ENCODE measurements around the gene PRND. TPM values are rescaled to one million over a fixed set of nuclear protein-coding genes. Genes with fewer than 3 reads are reported as not detected.

Gene PRND
- total RNA-seq, 1 experiment from 2014 or later, result 0.04 TPM

GRCh38 chr20:4773736-4774135 lies 52.0 kb downstream of the PRND start:
- H3K36me3 Mint-ChIP-seq (ENCODE audit: insufficient read depth in 1 of 3, low read depth in 3 of 3), result peaks cover 0 to 17% (median 6%) of the 10 kb centered on the region in 3 experiments; a peak in 6 of 7 replicates
- H4K5ac ChIP-seq (ENCODE audit: insufficient read length, low read depth, low read length), result no peak overlapping the region
- DNase-seq, result no peak
- H3K14ac ChIP-seq (ENCODE audit: insufficient read depth, low read length), result no peak overlapping the region
- no peak overlapping the region for H2BK15ac ChIP-seq (ENCODE audit: low read depth, low read length)
- H3K27ac ChIP-seq (ENCODE audit: insufficient read length, low read depth, low read length), result no peak overlapping the region
- no peaks in the 10 kb centered on the region for H3K4me1 Mint-ChIP-seq
- H4K8ac ChIP-seq (replicated peaks; ENCODE audit: insufficient read length, low read depth, low read length), result no peak overlapping the region
- peaks cover 18 to 21% of the 10 kb centered on the region in 2 experiments for H3K9me3 Mint-ChIP-seq
- H4K20me1 ChIP-seq (ENCODE audit: control insufficient read depth, insufficient read depth, insufficient read length), result no peaks in the 10 kb centered on the region
- H3K4me2 ChIP-seq (ENCODE audit: insufficient read depth, insufficient read length, low read length), result no peak overlapping the region
- no peak overlapping the region for H3K23ac ChIP-seq (ENCODE audit: insufficient read length, low read depth, low read length)
- no peaks in the 10 kb centered on the region for H3K4me1 ChIP-seq (ENCODE audit: insufficient read depth, low read length)
- H3K79me2 ChIP-seq (ENCODE audit: insufficient read depth, low read length), result no peaks in the 10 kb centered on the region
- no peak overlapping the region for H2BK12ac ChIP-seq (ENCODE audit: insufficient read length, low read depth, low read length)
- no peaks in the 10 kb centered on the region for H3K23me2 ChIP-seq (ENCODE audit: insufficient read length, low read depth, low read length, poor library complexity, severe bottlenecking)
- no peak overlapping the region for H2AK5ac ChIP-seq (ENCODE audit: insufficient read length, low read length)
- H3K79me1 ChIP-seq (ENCODE audit: insufficient read depth, low read depth, low read length, poor library complexity, severe bottlenecking), result no peaks in the 10 kb centered on the region
- WGBS (ENCODE audit: extremely low coverage, insufficient read length, low lambda C conversion rate), result no CpG with 5 or more reads among the region's 5 CpGs
- H2BK120ac ChIP-seq (ENCODE audit: low read depth, low read length, poor library complexity, severe bottlenecking), result no peak overlapping the region
- no peak overlapping the region for H3K27ac Mint-ChIP-seq
- H4K91ac ChIP-seq (ENCODE audit: insufficient read length, low read depth, low read length), result no peak overlapping the region
- no peak overlapping the region for H2BK5ac ChIP-seq (ENCODE audit: insufficient read length, low read length)
- no peak overlapping the region for H3K9ac ChIP-seq (ENCODE audit: extremely low read depth, insufficient read length, low read length)
- H3K27me3 ChIP-seq (ENCODE audit: insufficient read depth, low read length), result no peaks in the 10 kb centered on the region
- H3K4me3 Mint-ChIP-seq, result no peak overlapping the region
- H3K18ac ChIP-seq (ENCODE audit: insufficient read length, low read depth, low read length), result no peak overlapping the region
- H3K9me3 ChIP-seq (ENCODE audit: control insufficient read depth, low read depth, low read length), result peaks cover 11% of the 10 kb centered on the region
- no peak overlapping the region for H3T11ph ChIP-seq (ENCODE audit: low read length)
- no peak overlapping the region for H3K4ac ChIP-seq (ENCODE audit: low read depth, low read length)
- no peak overlapping the region for H2AFZ ChIP-seq (ENCODE audit: low read length)
- no peak for TF ChIP-seq CTCF (conservative IDR thresholded peaks at IDR 0.05)
- no peak overlapping the region for H2BK20ac ChIP-seq (ENCODE audit: low read depth, low read length, poor library complexity, severe bottlenecking)
- peaks cover 1% of the 10 kb centered on the region; the same call in 1 of the 2 replicates for H3K27me3 Mint-ChIP-seq (ENCODE audit: low read depth)
- no peak overlapping the region for H3K56ac ChIP-seq (ENCODE audit: insufficient read length, low read depth, low read length)
